HG03457 (cell line): ENCODE data around the gene SKI.

ENCODE experiments used
- ATAC-seq: cut with Tn5 transposase; IDR thresholded peaks from one replicate; pipeline ENCODE4 v1.9.1; 2021; ENCODE audit warnings: moderate number of reproducible peaks; ENCODE audit not compliant: unreplicated experiment

Gene SKI

DNA sequence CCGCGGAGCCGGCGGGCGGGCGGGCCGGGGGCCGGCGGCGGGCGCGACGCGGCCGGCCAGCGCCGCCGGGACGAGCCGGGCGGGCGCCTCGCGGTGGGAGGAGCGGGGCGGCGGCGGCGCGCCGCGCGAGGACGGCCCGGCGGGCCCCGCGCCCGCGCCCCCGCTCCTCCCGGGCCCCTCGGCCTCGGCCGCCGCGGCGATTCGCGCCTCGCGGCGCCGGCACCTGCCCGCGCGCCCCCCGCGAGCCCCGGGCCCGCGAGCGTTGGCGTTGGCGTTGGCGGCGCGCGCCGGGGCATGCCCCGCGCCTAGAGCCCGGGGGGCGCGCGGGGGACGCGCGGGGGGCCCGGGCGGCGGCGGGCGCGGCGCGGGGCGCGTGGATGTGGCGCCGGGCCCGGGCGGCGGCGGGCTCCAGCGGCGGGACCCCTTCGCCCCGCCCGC is at the start of gene SKI:
SKI (plus strand) TSS at position 163 of the 438 bp plus-strand sequence. CDS start 448 bp downstream, outside the sequence.
- no peak for ATAC-seq

DNA sequence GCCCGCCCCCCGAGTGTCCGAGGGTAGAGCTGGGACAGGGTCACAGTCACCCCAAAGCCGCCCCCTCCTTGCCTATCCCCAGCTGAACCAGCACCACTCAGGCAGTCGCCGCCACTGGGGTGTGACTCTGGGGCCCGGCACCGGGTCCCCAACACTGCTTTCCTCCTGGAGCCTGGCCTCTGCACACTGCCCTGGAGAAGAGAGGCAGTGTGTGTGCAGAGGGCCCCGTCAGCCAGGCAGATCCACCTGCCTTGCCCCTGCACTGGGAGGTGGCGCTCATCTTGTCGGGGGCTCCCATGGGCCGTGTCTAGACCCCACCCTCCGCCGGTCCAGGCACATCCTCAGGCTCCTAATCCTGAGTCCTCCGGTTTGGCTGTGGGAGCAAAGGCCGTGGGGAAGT is 49.2 kb upstream of the SKI start:
- ATAC-seq, result no peak

DNA sequence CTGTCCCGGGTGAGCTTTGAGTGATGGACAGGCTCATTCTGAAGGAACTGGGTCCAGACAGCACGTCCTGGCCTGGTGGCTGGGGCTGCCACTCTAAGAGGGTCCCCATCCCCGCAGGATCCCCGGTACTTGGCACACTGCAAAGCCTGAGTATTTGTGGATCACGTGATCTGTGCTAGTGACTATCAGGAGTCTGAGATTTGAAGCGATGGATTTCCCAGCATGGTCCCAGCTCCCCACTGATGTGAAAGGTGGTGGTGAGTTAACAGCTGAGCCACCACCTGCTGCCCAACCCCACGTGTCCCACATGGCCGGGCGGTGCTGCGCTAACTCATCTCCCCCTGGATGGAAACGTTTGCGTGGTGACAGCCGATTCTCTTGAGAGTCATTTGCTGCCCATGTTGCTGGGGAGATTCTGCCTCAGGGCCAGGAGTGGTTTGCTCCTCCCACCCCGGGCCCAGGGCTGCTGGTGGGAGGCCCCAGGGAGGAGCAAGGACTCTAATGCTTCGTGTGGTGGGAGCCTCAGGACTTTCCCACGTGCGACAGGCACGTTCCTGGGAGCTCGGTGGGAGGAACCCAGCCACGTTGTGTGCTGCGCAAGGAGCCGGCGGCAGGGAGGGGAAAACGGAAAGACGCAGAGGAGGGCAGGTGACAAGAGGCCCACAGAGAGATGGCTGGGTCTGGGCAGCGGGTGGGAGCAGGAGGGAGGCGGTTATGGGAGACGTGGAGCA is 48.7 kb upstream of the SKI start:
- ATAC-seq, result no peak

DNA sequence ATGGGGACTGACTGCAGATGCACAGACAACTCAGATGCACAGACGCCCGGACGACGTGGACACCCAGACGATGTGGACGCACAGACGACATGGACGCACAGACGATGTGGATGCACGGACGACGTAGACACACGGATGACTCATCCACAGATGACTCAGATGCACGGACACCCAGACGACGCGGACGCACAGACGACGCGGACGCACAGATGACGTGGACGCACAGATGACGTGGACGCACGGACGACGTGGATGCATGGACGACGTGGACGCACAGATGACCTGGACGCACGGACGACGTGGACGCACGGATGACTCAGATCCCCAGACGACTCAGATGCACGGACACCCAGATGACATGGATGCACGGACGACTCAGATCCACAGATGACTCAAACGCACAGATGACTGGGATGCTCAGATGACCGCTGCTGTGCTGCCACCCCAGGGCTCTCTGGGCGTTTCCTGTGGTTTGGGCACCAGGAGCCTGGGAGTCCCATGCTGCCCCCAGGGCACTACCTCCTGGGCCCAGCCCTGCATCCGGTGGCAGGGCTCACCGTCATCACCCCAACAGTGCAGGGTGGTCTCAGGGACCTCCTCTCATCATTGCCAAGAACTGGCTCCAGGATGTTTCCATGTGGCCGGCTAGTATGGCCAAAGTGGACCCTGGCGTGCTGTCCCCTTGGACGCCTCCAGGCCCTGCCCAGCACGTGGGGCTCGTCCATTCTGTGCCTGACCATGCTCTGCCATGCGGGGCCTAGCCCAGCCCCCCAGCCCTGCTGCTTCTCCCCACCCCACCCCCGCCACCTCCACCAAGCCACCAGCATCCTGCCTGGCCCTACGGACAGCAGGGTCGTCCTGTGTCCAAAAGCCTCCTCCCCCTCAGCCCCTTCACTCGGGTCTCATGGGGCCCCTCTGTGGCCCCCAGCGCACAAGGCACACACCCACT is 47.5 kb upstream of the SKI start:
- no peak for ATAC-seq

DNA sequence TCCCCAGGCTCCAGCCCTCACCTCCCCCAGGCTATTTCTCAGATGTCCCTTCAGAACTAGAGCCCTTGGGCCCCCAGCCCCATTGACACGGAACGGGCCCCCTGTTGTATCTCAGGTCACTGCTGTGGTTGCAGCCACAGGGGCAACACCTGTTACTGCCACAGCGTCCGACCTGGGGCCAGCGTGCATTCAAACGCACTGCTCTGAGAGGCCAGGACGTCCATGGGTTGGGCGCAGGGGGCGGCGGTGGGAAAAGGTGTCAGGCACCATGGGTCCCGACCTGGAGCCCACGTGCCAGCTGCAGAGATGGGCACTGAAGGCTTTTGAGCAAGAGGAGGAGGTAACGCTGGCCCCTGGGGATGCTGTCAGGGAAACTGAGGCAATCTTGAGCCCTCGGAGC is 46.8 kb upstream of the SKI start:
- ATAC-seq, result no peak

DNA sequence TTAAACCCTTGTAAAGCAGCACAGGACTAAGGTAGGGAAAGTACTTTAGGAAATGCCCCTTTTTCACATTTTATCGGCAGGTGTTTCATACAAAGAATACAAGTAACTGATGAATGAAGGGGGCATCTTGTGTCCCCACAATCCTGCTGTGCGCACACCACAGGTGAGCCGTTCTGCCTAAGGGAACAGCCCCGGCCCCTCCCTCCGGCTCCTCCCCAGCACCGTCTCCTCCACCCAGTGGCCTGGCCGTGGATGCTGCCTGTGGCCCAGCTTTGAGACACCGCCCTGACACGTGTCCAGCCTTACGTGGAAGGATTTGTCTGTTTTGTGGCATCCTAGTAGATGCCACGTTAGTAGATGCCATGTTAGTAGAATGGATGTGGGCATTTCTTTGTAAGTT is 46.4 kb upstream of the SKI start:
- ATAC-seq, result no peak

DNA sequence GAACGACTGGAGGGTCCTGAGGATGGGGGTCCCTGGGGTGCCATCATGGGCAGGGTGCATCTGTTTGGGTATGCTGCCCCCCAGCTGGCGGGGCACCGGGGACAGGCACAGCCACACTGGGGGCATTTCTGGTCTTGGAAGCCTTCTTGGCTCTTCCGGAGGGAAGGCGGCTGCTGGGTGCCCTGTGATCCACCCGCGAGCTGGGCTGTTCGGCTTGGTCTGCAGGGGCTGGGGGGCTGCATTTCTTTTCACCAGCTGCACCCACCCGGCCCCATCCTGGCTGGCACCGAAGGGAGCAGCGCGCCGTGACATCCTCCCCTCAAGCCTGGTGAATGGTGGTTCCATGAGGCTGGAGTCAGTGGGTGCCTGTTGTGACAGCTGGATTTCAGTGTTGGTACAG is 45.7 kb upstream of the SKI start:
- no peak for ATAC-seq

DNA sequence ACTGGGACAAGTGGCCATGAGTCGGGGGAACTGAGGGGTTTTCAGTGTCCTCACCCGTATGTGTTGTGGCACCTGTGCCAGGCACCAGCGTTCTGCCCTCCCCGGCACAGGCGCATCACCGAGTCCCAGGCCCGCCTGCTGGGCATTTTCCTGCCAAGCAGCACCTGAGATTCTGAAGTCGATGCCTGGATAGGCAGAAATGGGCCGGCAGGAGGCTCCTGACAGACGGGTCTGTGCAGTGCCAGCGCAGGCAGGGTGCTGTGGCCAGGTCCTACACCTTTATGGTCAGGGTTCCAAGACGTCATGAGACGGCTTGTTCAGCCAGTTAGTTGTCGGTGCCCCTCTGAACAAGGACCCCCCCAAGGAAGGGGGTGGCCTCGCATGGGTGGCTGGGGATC is 44.2 kb upstream of the SKI start:
- ATAC-seq, result no peak

DNA sequence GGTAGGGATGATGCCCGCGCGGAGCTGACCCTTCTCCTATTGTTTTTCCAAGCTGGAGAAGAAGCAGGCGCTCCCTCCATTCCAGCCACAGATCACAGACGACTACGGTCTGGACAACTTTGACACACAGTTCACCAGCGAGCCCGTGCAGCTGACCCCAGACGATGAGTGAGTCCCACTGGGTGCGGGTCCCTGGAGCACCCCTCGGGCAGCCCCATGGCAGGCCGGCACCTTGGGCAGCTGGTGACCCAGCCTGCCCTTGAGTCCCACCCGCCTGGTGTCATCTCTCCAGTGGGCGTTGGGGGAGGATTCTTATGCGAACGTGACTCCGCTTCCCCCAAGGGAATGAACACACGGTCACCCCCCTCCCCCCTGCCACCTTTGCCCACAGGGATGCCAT is 43.6 kb upstream of the SKI start:
- ATAC-seq, result no peak

DNA sequence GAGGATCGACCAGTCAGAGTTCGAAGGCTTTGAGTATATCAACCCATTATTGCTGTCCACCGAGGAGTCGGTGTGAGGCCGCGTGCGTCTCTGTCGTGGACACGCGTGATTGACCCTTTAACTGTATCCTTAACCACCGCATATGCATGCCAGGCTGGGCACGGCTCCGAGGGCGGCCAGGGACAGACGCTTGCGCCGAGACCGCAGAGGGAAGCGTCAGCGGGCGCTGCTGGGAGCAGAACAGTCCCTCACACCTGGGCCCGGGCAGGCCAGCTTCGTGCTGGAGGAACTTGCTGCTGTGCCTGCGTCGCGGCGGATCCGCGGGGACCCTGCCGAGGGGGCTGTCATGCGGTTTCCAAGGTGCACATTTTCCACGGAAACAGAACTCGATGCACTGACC is 43.2 kb upstream of the SKI start:
- no peak for ATAC-seq

DNA sequence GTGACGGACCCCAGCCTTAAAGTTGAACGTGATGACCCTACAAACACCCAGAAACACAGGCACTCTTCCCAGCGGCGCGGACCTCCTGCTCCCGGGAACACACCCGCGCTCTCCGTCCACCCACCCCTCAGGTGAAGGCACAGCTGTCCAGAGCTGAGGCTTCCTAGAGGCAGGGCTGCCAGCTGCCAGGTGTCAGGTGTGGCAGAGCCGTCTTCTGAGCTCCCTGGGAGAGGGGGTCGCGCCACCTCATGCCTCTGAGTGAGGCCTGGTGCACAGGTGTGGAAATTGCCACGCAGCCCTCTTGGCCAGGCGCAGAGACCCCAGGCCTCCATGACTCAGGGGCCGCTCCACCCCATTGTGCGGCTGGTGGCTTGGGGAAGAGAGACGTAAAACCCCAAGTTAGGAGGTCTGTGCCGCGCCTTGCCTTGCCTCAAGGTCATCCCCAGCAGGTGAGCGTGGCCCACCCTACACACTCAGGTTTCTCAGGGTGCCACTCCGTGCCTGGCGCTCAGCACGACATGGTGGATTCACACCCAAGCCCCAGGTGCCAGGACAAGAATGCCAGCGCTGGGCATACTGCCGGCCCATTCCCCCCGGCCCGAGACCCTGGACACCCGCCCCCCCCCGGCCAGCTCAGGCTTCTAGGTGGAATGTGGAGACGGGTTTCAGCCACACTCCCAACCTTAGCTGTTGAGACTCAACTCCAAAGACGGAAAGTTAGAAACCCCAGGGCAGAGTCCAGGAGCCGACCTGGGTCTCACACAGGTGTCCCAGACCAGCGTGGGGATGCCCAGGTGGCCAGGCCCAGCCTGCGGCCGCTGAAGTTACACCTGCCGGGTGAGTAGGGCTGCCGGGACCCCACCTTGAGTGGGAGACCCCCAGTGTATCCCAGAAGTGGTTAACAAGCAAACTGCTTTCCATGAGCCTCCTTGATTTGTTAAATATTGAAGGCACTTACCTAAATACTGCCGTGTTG is 42.0 kb upstream of the SKI start:
- ATAC-seq, result no peak

DNA sequence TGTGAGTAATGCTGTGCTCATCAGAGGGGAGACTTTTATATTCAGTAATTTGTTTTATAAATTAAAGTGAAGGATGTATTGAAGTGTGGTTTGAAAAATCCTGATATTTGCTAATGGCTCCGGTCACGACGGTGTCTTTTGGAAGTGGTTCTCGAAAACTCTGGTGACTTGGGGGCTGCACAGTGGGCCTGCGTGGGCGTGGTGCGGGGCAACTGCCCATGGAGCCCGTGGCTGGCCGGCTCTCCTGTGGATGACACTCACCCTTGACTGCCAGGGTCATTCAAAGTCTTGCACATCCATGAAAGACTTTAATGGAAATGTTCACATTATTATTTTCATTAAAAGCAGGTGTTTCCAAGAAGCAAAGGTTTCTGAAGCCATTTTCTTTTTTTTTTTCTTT is 41.2 kb upstream of the SKI start:
- ATAC-seq, result no peak

DNA sequence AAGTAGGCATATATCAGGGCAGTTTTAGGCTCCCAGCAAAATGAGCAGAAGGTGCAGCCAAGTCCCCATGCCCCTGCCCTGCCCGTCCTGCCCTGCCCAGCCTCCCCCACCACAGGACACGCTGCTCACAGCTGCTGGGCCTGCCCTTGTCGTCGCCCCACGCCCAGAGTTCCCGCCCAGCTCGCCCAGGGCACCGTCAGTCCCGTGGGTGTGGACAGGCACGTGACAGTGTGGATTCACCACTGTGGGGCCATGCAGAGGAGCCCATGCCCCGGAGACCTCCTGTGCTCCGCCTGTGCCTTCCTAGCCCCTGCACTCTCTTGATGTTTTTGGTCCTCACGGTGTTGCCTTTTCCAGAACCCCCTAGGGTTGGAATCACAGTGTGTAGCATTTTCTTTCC is 40.5 kb upstream of the SKI start:
- ATAC-seq, result no peak

DNA sequence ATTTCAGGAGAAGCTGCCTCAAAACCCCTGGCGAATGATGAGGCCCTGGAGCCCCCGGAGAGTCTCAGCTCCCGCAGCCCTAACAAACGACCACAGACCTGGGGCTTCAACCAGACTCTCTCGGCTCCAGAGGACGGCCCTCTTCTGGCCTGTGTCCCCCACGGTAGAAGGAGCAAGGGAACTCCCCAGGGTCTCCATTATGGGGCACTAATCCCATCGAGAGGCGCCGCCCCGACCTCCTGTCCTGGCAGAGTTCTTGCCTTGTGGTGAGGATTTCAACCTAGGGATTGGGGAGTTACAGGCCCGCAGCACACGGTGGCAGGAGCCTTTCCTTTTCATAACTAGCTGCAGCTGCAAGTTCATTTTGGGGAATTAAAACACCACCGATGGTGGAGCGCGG is 39.8 kb upstream of the SKI start:
- no peak for ATAC-seq

DNA sequence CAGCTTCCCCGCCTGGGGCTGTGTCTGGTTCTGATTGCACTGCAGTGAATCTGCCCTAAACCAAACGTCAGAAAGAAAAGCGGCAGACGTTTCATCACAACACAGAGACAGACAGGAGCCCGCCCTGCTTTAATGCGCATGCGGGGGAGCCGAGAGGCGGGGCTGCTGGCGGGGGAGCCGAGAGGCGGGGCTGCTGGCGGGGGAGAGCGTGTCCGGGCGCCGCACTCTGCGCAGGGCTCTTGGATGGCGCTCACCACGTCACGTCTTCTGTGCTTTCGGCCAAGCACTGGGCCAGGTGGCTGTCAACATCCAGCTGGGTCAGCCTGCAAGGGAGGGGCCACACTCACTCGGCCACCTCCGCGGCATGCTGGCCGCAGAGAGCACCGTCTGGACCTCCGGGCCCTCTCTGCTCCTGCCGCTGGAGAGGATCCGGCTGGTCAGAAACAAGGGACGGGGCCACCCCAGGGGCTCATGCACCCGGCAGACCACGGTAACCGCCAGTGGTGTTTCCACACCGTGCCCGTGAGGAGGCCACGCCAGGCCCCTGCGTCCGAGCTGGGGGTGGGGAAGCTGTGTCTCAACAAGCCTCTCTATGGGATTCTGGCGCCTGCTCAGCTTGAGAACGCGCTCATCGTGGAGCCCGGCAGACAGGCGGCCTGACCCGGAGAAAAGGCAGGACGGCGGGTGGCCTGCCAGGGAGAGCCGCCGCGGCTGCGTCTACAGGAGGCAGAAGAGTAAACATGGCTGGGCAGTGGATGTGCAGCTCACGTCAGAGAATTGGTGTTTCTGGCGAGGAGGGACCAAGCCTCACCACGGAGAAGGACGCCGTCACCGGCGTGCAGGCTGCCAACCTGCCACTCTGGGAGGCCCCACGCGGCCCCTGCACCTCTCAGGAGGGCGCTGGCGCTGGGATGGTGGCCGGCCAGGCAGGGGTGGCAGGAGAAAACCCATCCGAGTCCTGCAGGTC is 38.4 kb upstream of the SKI start:
- no peak for ATAC-seq

DNA sequence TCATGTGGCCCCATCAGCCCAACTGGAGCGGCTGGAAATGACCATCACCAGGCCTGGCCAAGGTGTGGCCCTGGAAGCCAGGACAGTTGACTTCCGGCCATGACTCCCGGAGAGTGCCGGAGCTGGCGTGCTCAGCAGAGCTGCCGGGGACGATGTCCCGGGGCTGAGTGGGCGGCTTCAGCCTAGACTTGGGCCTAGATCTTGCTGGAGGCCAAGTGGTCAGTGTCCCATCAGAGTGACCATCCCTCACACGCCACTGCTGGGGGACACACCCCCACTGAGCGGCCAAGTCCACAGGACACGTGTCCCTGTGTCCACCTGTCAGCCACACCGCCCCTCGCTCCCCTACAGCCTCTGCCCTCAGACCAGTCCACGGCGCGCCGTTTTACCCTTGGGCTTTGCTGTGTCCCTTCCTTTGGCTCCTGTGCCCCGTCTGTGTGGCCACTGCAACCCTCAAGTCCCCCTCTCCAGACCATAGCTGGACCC is 37.6 kb upstream of the SKI start:
- no peak for ATAC-seq

DNA sequence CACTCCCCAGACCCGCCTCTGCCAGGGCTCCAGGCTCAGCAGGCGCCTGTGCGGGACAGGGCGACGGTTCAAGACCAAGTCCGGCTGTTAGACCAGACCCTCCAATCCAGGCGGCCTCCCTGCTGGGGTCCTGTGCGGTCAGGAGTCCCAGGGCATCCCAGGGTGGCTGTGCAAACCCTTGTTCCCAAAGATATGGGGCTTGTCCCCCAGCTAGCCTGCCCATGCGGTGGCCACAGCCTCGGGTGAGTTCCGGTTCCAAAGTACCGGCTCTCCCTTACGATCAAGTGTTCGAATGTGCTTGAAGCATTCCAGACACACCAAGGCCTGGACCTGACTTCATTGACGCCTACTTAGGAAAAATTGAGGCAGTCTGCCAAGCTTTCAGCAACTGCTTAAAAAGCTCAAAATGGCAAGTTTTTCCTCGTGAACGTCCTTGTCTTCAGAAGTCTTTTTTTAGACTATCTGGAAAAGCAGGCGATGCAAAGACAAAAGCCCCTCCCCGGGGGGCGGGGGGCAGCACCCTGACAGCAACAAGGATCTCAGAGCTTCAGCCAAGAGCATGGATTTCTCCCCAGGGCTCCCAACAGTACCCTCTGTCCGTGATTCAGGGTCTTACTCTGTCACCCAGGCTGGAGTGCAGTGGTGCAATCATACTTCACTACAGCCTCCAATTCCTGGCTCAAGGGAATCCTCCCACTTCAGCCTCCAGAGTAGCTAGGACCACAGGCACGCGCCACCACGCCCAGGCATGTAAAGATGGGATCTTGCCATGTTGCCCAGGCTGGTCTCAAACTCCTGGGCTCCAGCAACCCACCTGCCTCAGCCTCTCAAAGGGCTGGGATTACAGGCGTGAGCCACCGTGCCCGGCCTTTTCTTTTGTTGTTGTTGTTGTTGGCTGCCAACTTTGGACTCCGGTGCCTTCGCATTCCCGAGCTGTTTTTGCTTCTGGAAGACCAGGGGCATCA is 35.8 kb upstream of the SKI start:
- no peak for ATAC-seq

DNA sequence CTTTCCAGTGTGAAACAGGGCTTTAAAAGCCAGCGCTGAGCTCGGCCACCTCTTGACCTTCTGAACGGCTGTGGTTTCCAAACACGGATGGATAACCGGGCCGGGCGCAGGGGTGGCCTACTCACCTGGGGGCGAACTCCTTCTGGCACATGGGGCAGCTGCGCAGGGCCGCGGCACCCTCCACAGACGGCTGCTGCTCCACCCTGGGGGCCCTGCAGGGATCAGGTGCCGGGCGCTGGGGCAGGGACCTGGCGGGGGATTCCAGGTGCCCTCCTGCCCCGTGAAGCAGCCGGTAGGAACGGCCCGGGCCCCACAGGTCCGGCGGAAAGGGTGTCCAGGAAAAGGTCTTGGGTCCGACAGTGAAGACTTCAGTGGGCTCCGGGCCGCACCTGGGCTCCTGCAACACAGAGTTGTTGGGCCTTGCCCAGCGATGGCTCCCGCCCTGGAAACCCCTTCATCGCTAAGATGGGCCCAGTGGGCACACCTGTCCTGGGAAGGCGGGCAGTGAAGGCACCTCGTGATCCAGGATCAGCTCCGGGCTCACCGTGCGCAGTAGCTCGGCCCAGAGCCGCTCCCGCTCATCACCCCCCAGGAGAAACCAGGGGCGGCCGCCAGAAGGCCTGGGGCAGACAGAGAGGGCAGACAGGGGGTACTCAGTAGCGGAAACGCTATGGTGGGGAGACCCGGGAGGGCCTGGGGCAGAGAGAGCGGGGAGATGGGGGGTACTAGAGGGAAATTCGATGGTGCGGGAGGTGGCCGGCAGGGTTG is 34.4 kb upstream of the SKI start:
- no peak for ATAC-seq
